ENCODE results near the gene ISG15. TPM values are rescaled to one million over a fixed set of nuclear protein-coding genes. Genes with fewer than 3 reads are reported as not detected.
A peak's percentile ranks its signal among the peaks of the same experiment; 100 is the strongest.

ISG15 gene
- total and polyA plus RNA-seq, 9 of the 15 experiments (the other 6 are each of a cell fraction or from before 2014, with no cell fraction given), result 0.40 to 58.3 (median 12.2) TPM

- TF ChIP-seq MLX (CRISPR knock-in tag; conservative IDR thresholded peaks at IDR 0.05) (0 out of 4 replicates have a peak, but pooled peaks of 1 of the 2 experiments have one; percentile 37), PHF21A (IDR thresholded peaks at IDR 0.05; ENCODE audit: borderline replicate concordance, low read depth) (no peak), ARID4B (CRISPR knock-in tag; IDR thresholded peaks at IDR 0.05) (peak; percentile 97), ZZZ3 (IDR thresholded peaks at IDR 0.05) (no peak), ZNF311 (CRISPR knock-in tag; IDR thresholded peaks at IDR 0.05) (no peak), HNRNPLL (IDR thresholded peaks at IDR 0.05; ENCODE audit: low read depth, low read length, poor library complexity, severe bottlenecking) (no peak), CTCF (IDR thresholded peaks at IDR 0.05 in 2 of 3, conservative IDR thresholded peaks at IDR 0.05 in 1 of 3; ENCODE audit: insufficient read depth in 2 of 3, low read depth in 1 of 3, low read length in 3 of 3) (no peak), MCM5 (IDR thresholded peaks at IDR 0.05; ENCODE audit: low read depth) (no peak), NONO (IDR thresholded peaks at IDR 0.05; ENCODE audit: low read depth in 2 of 2, low read length in 1 of 2) (no peak), MAFF (IDR thresholded peaks at IDR 0.05; ENCODE audit: low read length) (no peak), ETV5 (CRISPR knock-in tag; IDR thresholded peaks at IDR 0.05; ENCODE audit: low read depth) (no peak), CREB3 (tag; conservative IDR thresholded peaks at IDR 0.05; ENCODE audit: low read depth) (no peak), TAF1 (IDR thresholded peaks at IDR 0.05; ENCODE audit: control insufficient read depth, extremely low read depth, insufficient read depth, low read length, severe bottlenecking) (peak; percentile 37), ZNF518B (CRISPR knock-in tag; IDR thresholded peaks at IDR 0.05) (no peak)
These were observed at the start of gene ISG15 (continued) for GRCh38 chr1:1013105-1013921.
